ELF-1 (cell line): ENCODE results near the gene VAV2.

Experiments used
- DNase-seq: peaks from one replicate; pipeline ENCODE4 v3.0.0-alpha.2; 2016; ENCODE audit warnings: low read depth, low spot score

The VAV2 gene

GRCh38 chr9:133891741-133892140 is 100.4 kb downstream of the VAV2 start:
- DNase-seq: no peak

- DNase-seq: no peak
Observed at GRCh38 chr9:133890583-133890982, 101.5 kb downstream of the VAV2 start.

- no peak for DNase-seq
Observed at GRCh38 chr9:133889584-133890301, 102.4 kb downstream of the VAV2 start.

GRCh38 chr9:133888809-133889491 is 103.2 kb downstream of the VAV2 start:
- DNase-seq: peak; percentile 44

- peak; percentile 54 for DNase-seq
Observed at GRCh38 chr9:133888048-133888808, 103.9 kb downstream of the VAV2 start.

GRCh38 chr9:133887540-133888047 is 104.5 kb downstream of the VAV2 start:
- DNase-seq: no peak

- DNase-seq: no peak
Observed at GRCh38 chr9:133886563-133887501, 105.3 kb downstream of the VAV2 start.

- no peak for DNase-seq
Observed at GRCh38 chr9:133884907-133885744, 107.0 kb downstream of the VAV2 start.

- DNase-seq: no peak
Observed at GRCh38 chr9:133882849-133883755, 109.0 kb downstream of the VAV2 start.

- peak; percentile 76 for DNase-seq
Observed at GRCh38 chr9:133881671-133882381, 110.3 kb downstream of the VAV2 start.

- peak; percentile 96 for DNase-seq
Observed at GRCh38 chr9:133880851-133881661, 111.1 kb downstream of the VAV2 start.

GRCh38 chr9:133880136-133880535 is 112.0 kb downstream of the VAV2 start:
- DNase-seq: no peak

GRCh38 chr9:133879615-133880014 is 112.5 kb downstream of the VAV2 start:
- DNase-seq: no peak

GRCh38 chr9:133878402-133878801 is 113.7 kb downstream of the VAV2 start:
- no peak for DNase-seq

- no peak for DNase-seq
Observed at GRCh38 chr9:133877967-133878366, 114.2 kb downstream of the VAV2 start.

- no peak for DNase-seq
Observed at GRCh38 chr9:133877327-133877726, 114.8 kb downstream of the VAV2 start.

GRCh38 chr9:133876836-133877235 is 115.3 kb downstream of the VAV2 start:
- DNase-seq: no peak

GRCh38 chr9:133876144-133876543 is 116.0 kb downstream of the VAV2 start:
- peak; percentile 81 for DNase-seq
